ENCODE measurements around the gene ISCU.

The ISCU gene

DNA sequence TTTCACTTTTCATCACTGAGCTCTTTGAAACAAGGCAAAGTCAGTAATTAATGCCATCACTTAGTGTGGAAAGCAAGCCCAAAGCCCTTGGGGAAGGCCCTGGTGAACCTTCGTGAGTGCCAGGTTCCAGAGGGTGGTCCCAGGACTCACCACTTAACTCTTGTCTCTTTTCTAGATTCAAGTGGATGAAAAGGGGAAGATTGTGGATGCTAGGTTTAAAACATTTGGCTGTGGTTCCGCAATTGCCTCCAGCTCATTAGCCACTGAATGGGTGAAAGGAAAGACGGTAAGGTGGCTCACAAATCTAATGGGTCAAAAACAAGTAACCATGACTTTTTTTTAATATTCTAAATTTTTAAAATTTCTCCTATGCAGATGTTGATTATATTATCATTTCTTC is 2.8 kb downstream of the ISCU start:
- Histone ChIP-seq H3K27me3 (ENCODE audit: low read length) (no peaks in the 10 kb centered on the region), H3K9me2 (replicated peaks; ENCODE audit: insufficient read depth, low read length) (no peaks in the 10 kb centered on the region), H3K9ac (ENCODE audit: low read length) (no peak overlapping the region), H3K27ac (ENCODE audit: low read depth, low read length) (no peak overlapping the region), H3K36me3 (ENCODE audit: low read length) (peaks cover 12% of the 10 kb centered on the region; the same call in 1 of the 2 replicates), H3K4me3 (ENCODE audit: insufficient read depth, low read length, poor library complexity, severe bottlenecking) (no peak overlapping the region), H2AFZ (ENCODE audit: low read depth, low read length, severe bottlenecking) (no peak overlapping the region), H3K79me2 (ENCODE audit: insufficient read depth, low read length) (peaks cover 15% of the 10 kb centered on the region), H3K4me2 (ENCODE audit: low read depth, low read length, poor library complexity, severe bottlenecking) (no peak overlapping the region), H4K20me1 (ENCODE audit: low read depth, low read length) (no peaks in the 10 kb centered on the region), H3F3A (ENCODE audit: insufficient read depth) (peaks cover 7% of the 10 kb centered on the region), H3K9me3 (ENCODE audit: insufficient read depth, low read length) (no peaks in the 10 kb centered on the region)
- TF ChIP-seq EZH2phosphoT487 (conservative IDR thresholded peaks at IDR 0.05; ENCODE audit: low read length) = no peak
- TF ChIP-seq, protein P1, sequence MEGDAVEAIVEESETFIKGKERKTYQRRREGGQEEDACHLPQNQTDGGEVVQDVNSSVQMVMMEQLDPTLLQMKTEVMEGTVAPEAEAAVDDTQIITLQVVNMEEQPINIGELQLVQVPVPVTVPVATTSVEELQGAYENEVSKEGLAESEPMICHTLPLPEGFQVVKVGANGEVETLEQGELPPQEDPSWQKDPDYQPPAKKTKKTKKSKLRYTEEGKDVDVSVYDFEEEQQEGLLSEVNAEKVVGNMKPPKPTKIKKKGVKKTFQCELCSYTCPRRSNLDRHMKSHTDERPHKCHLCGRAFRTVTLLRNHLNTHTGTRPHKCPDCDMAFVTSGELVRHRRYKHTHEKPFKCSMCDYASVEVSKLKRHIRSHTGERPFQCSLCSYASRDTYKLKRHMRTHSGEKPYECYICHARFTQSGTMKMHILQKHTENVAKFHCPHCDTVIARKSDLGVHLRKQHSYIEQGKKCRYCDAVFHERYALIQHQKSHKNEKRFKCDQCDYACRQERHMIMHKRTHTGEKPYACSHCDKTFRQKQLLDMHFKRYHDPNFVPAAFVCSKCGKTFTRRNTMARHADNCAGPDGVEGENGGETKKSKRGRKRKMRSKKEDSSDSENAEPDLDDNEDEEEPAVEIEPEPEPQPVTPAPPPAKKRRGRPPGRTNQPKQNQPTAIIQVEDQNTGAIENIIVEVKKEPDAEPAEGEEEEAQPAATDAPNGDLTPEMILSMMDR (IDR thresholded peaks at IDR 0.05; ENCODE audit: insufficient read depth, low read length, poor library complexity, severe bottlenecking) = no peak

DNA sequence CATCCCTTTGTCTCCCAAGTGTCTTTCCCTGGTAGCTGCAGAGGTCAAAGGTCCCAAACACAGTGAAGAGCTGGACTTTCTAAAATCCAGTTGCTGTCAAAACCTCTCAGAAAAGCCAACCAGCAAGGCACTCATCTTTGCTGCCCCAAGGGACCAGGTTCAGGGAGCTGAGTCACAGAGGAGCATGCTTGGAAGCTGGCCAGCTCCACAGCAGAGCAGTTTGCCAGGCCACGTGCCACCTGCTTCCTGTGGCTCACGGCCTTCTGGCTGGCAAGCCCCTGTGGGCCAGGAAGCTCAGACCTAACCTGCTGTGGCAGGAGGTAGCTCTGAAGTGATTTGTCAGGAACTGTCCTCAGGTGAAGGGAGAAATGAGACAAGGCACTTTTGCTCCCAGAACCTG is 3.6 kb downstream of the ISCU start:
- H3K79me2 ChIP-seq (ENCODE audit: insufficient read depth, low read length) = peaks cover 7% of the 10 kb centered on the region
- H3K9me2 ChIP-seq (replicated peaks; ENCODE audit: insufficient read depth, low read length) = no peaks in the 10 kb centered on the region
- TF ChIP-seq, protein P1 (IDR thresholded peaks at IDR 0.05; ENCODE audit: insufficient read depth, low read length, poor library complexity, severe bottlenecking) = no peak
- TF ChIP-seq EZH2phosphoT487 (conservative IDR thresholded peaks at IDR 0.05; ENCODE audit: low read length) = no peak
- no peak overlapping the region for H3K27ac ChIP-seq (ENCODE audit: low read depth, low read length)
- no peak overlapping the region for H3K4me3 ChIP-seq (ENCODE audit: insufficient read depth, low read length, poor library complexity, severe bottlenecking)
- peaks cover 7% of the 10 kb centered on the region for H3F3A ChIP-seq (ENCODE audit: insufficient read depth)
- H3K4me2 ChIP-seq (ENCODE audit: low read depth, low read length, poor library complexity, severe bottlenecking) = no peak overlapping the region
- H3K36me3 ChIP-seq (ENCODE audit: low read length) = peaks cover 12% of the 10 kb centered on the region; the same call in 1 of the 2 replicates
- H4K20me1 ChIP-seq (ENCODE audit: low read depth, low read length) = no peaks in the 10 kb centered on the region
- H3K9me3 ChIP-seq (ENCODE audit: insufficient read depth, low read length) = no peaks in the 10 kb centered on the region
- H3K27me3 ChIP-seq (ENCODE audit: low read length) = no peaks in the 10 kb centered on the region
- no peak overlapping the region; the same call in 1 of the 2 replicates for H3K9ac ChIP-seq (ENCODE audit: low read length)
- no peak overlapping the region for H2AFZ ChIP-seq (ENCODE audit: low read depth, low read length, severe bottlenecking)

DNA sequence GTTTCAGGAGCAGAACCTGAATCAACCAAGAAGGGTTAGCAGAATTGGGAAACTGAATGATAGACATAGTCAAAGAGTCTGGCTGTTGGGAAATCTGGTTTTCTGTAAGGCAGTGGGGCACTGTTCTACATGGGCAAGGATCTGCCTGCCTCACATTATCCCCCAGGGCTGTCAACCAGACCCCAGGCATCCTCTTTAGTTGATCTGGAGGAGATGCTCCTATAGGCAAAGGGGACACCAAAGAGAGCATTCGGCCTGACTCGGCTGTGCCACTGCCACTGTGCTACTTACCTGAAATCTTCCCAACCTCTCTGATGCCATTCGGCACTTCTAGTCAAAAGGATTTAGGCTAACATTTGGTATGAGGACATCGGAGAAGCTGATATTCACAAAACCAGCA is 4.1 kb downstream of the ISCU start:
- no peak overlapping the region for H2AFZ ChIP-seq (ENCODE audit: low read depth, low read length, severe bottlenecking)
- no peak overlapping the region for H3K4me2 ChIP-seq (ENCODE audit: low read depth, low read length, poor library complexity, severe bottlenecking)
- no peak overlapping the region for H3K27ac ChIP-seq (ENCODE audit: low read depth, low read length)
- peaks cover 5% of the 10 kb centered on the region for H3F3A ChIP-seq (ENCODE audit: insufficient read depth)
- H3K9me2 ChIP-seq (replicated peaks; ENCODE audit: insufficient read depth, low read length) = no peaks in the 10 kb centered on the region
- H3K36me3 ChIP-seq (ENCODE audit: low read length) = peaks cover 12% of the 10 kb centered on the region; the same call in 1 of the 2 replicates
- no peaks in the 10 kb centered on the region for H4K20me1 ChIP-seq (ENCODE audit: low read depth, low read length)
- H3K27me3 ChIP-seq (ENCODE audit: low read length) = no peaks in the 10 kb centered on the region
- H3K9ac ChIP-seq (ENCODE audit: low read length) = no peak overlapping the region
- H3K79me2 ChIP-seq (ENCODE audit: insufficient read depth, low read length) = peaks cover 7% of the 10 kb centered on the region
- no peak for TF ChIP-seq EZH2phosphoT487 (conservative IDR thresholded peaks at IDR 0.05; ENCODE audit: low read length)
- TF ChIP-seq, protein P1 (IDR thresholded peaks at IDR 0.05; ENCODE audit: insufficient read depth, low read length, poor library complexity, severe bottlenecking) = no peak
- no peaks in the 10 kb centered on the region for H3K9me3 ChIP-seq (ENCODE audit: insufficient read depth, low read length)
- H3K4me3 ChIP-seq (ENCODE audit: insufficient read depth, low read length, poor library complexity, severe bottlenecking) = no peak overlapping the region
